Heart left ventricle (tissue), 16 donors: Measurements from ENCODE around the gene FGFR4. TPM values are rescaled to one million over a fixed set of nuclear protein-coding genes. Genes with fewer than 3 reads are reported as not detected.
"Not testable (repeated sequence)": the region's sequence is repeated elsewhere in the genome, so short reads cannot be mapped to it uniquely, and the experiment has no call there.

ENCODE experiments used
- ATAC-seq, 4 donors: fragments of 200-7000 bp; cut with Tn5 transposase; one replicate each; pipeline ENCODE4 v1.9.1; 2020 to 2022; ENCODE audit warnings: moderate library complexity in 4 of 4, mild to moderate bottlenecking in 3 of 4, moderate number of reproducible peaks in 1 of 4
- DNase-seq, 5 donors: peaks; one replicate each; pipeline ENCODE4 v3.0.0-alpha.2; 2020
- H3K27ac ChIP-seq, 12 donors: fragments of 200-600 bp; sonication (generic) in 4 of 12; one replicate each; pipeline versions ENCODE4 v1.5.0 to v1.8.0; 2016 to 2022; ENCODE audit warnings: mild to moderate bottlenecking in 2 of 12
- H3K27me3 ChIP-seq, 9 donors: fragments of 200-600 bp; sonication (generic) in 2 of 9; one replicate each; pipeline versions ENCODE4 v1.5.1 to v1.8.0; 2016 to 2022; ENCODE audit warnings: mild to moderate bottlenecking in 3 of 9
- H3K36me3 ChIP-seq, 9 donors: fragments of 200-600 bp; sonication (generic) in 2 of 9; one replicate each; pipeline versions ENCODE4 v1.5.0 to v1.8.0; 2018 to 2022; ENCODE audit warnings: mild to moderate bottlenecking in 2 of 9
- H3K4me1 ChIP-seq, 12 donors: fragments of 200-600 bp; sonication (generic) in 4 of 12; one replicate each; pipeline versions ENCODE4 v1.5.0 to v1.8.0; 2016 to 2022; ENCODE audit warnings: mild to moderate bottlenecking in 3 of 12
- H3K4me3 ChIP-seq, 12 donors: fragments of 200-600 bp; sonication (generic) in 4 of 12; one replicate each; pipeline versions ENCODE4 v1.5.0 to v1.8.0; 2017 to 2022; ENCODE audit warnings: mild to moderate bottlenecking in 9 of 12, moderate library complexity in 4 of 12
- H3K9me3 ChIP-seq, 12 donors: fragments of 200-600 bp; sonication (generic) in 4 of 12; one replicate each; pipeline versions ENCODE4 v1.5.0 to v1.8.0; 2016 to 2022; ENCODE audit warnings: mild to moderate bottlenecking in 1 of 12
- POLR2A ChIP-seq, 2 donors: fragments of 450-650 bp; IDR thresholded peaks; one replicate each; pipeline ENCODE4 v1.6.1; 2017; ENCODE audit warnings: antibody characterized with exemption in 2 of 2, mild to moderate bottlenecking in 2 of 2, moderate library complexity in 2 of 2
- WGBS, 4 donors: extraction: QIAGEN DNeasy Blood & Tissue Kit in 2 of 4; methylation state at CpG; one replicate each; pipeline versions ENCODE4 v1.1.5 to v1.1.7; 2013 to 2018; 5-methylcytosine and 5-hydroxymethylcytosine counted together
- intact Hi-C, 10 donors: fragments of 100-400 bp; cut with DNase I; formaldehyde crosslinking; loops; one replicate each; pipeline versions ENCODE4 v1.11.1 to v1.14.2; 2022
- polyA plus RNA-seq, 2 donors: library from polyadenylated mRNA; stranded (reverse); fragments of 200-250 nt; gene quantifications; one replicate each; pipeline ENCODE4 v1.2.3, GENCODE V29; 2013
- total RNA-seq, 9 donors: library from RNA; depleted of rRNA in 2 of 9; stranded (reverse); fragments of >200 nt in 2 of 9; fragmentation: NEBNext Ultra II Directional in 3 of 9; extraction: Animal tissue kit (Norgen Biotek cat#: 25700) in 3 of 9; gene quantifications; one replicate each; pipeline versions ENCODE4 v1.1.0 to v1.2.4, GENCODE V29; 2016 to 2023
- TF ChIP-seq, protein P1 (sequence below), 12 donors: fragments of 200-600 bp; sonication (generic) in 4 of 12; IDR thresholded peaks; one replicate each; pipeline versions ENCODE4 v1.5.0 to v1.8.0; 2018 to 2022; ENCODE audit warnings: antibody characterized with exemption in 12 of 12, mild to moderate bottlenecking in 5 of 12
- donor health status: ischemic (EF 13 %, LVEDD 7.1; RV severe dilation, severe dysfunction).
- donor health status: healthy with polysubstance abuse.
- donor health status: DM: no; HTN: yes; CAD: no.
- donor health status: DM: no; HTN: no; CAD: no.
- donor health status: ischemic (EF 25% LVEDD 6.9; RV normal size, moderate dysfunction).
- donor health status: ischemic (EF 25% LVEDD 5.7; RV mildly dilated, moderate dysfunction).
- donor health status: healthy.
- donor health status: DM: yes; HTN: yes; CAD: no.
- donor health status: ischemic (EF 35%, LVEDD 5.7; RV mildly dilated, moderate dysfunction).
- donor health status: nonischemic (EF 11% LVEDD 7.7; RV severe dilation, severe dysfunction).
- donor health status: DM: yes; HTN: yes; CAD: no.
- donor health status: PGD.
- donor health status: ischemic (EF 29% LVEDD 5.4; RV normal size, mild dysfunction).
- donor health status: nonischemic (EF 23%, LVEDD 6.1; RV moderate dilation, normal function).

The FGFR4 gene
- total and polyA plus RNA-seq, 11 donors = 0.35 to 2.6 (median 0.49) TPM; not detected in 1

GRCh38 chr5:177043114-177043513 lies 43.6 kb upstream of the FGFR4 start:
- intact Hi-C loops = no loop called here
- H3K36me3 ChIP-seq = peaks cover 3 to 80% (median 64%) of the 10 kb centered on the region in 9 donors
- H3K27me3 ChIP-seq = no peaks in the 10 kb centered on the region
- DNase-seq = no peak
- no peak overlapping the region for H3K27ac ChIP-seq
- no peak for ATAC-seq
- H3K4me1 ChIP-seq = peaks cover 0 to 12% (median 4%) of the 10 kb centered on the region in 12 donors
- H3K4me3 ChIP-seq = no peak overlapping the region
- TF ChIP-seq, protein P1, sequence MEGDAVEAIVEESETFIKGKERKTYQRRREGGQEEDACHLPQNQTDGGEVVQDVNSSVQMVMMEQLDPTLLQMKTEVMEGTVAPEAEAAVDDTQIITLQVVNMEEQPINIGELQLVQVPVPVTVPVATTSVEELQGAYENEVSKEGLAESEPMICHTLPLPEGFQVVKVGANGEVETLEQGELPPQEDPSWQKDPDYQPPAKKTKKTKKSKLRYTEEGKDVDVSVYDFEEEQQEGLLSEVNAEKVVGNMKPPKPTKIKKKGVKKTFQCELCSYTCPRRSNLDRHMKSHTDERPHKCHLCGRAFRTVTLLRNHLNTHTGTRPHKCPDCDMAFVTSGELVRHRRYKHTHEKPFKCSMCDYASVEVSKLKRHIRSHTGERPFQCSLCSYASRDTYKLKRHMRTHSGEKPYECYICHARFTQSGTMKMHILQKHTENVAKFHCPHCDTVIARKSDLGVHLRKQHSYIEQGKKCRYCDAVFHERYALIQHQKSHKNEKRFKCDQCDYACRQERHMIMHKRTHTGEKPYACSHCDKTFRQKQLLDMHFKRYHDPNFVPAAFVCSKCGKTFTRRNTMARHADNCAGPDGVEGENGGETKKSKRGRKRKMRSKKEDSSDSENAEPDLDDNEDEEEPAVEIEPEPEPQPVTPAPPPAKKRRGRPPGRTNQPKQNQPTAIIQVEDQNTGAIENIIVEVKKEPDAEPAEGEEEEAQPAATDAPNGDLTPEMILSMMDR (IDR thresholded peaks at IDR 0.05) = no peak
- no peak for TF ChIP-seq POLR2A (IDR thresholded peaks at IDR 0.05)
- H3K9me3 ChIP-seq = no peaks in the 10 kb centered on the region
- WGBS, 4 donors = 94 to 98% (median 97%) methylated on average over 6 of the region's 6 CpGs

GRCh38 chr5:177043958-177044357 lies 42.8 kb upstream of the FGFR4 start:
- Histone ChIP-seq H3K27me3 (no peaks in the 10 kb centered on the region), H3K4me1 (peaks cover 0 to 12% (median 4%) of the 10 kb centered on the region in 12 donors), H3K36me3 (peaks cover 3 to 87% (median 70%) of the 10 kb centered on the region in 9 donors), H3K4me3 (no peak overlapping the region), H3K9me3 (no peaks in the 10 kb centered on the region), H3K27ac (no peak overlapping the region)
- no peak for TF ChIP-seq POLR2A (IDR thresholded peaks at IDR 0.05)
- TF ChIP-seq, protein P1 (IDR thresholded peaks at IDR 0.05) = no peak
- intact Hi-C loops = no loop called here
- DNase-seq = no peak
- no peak for ATAC-seq
- WGBS, 4 donors = 44 to 78% (median 46%) methylated on average over 1 of the region's 1 CpG

- no peaks in the 10 kb centered on the region for H3K9me3 ChIP-seq
- H3K4me1 ChIP-seq = peaks cover 0 to 12% (median 4%) of the 10 kb centered on the region in 12 donors
- intact Hi-C loops = no loop called here
- peaks cover 3 to 94% (median 77%) of the 10 kb centered on the region in 9 donors for H3K36me3 ChIP-seq
- H3K4me3 ChIP-seq = no peak overlapping the region
- TF ChIP-seq, protein P1 (IDR thresholded peaks at IDR 0.05) = no peak
- TF ChIP-seq POLR2A (IDR thresholded peaks at IDR 0.05) = no peak
- no peaks in the 10 kb centered on the region for H3K27me3 ChIP-seq
- ATAC-seq = no peak
- H3K27ac ChIP-seq = no peak overlapping the region
- no peak for DNase-seq
- WGBS, 4 donors = 88 to 97% (median 93%) methylated on average over 1 of the region's 1 CpG
Measured at GRCh38 chr5:177044641-177045040, 42.1 kb upstream of the FGFR4 start.

GRCh38 chr5:177045631-177046030 lies 41.1 kb upstream of the FGFR4 start:
- Histone ChIP-seq H3K4me1 (peaks cover 0 to 12% (median 4%) of the 10 kb centered on the region in 12 donors), H3K9me3 (no peaks in the 10 kb centered on the region), H3K27ac (no peak overlapping the region), H3K36me3 (peaks cover 3 to 98% (median 87%) of the 10 kb centered on the region in 9 donors), H3K4me3 (no peak overlapping the region), H3K27me3 (no peaks in the 10 kb centered on the region)
- intact Hi-C loops = no loop called here
- no peak for TF ChIP-seq POLR2A (IDR thresholded peaks at IDR 0.05)
- TF ChIP-seq, protein P1 (IDR thresholded peaks at IDR 0.05) = no peak
- ATAC-seq = no peak
- no peak for DNase-seq
- 94 to 97% (median 95%) methylated on average over 4 of the region's 4 CpGs for WGBS, 4 donors

- ATAC-seq, H3K27ac ChIP-seq, H3K27me3 ChIP-seq, H3K4me3 ChIP-seq, intact Hi-C loops, DNase-seq, H3K9me3 ChIP-seq, H3K4me1 ChIP-seq: not testable (repeated sequence)
- 93 to 99% (median 97%) methylated on average over 7 of the region's 7 CpGs for WGBS, 4 donors
- H3K36me3 ChIP-seq = peaks cover 0 to 98% (median 89%) of the 10 kb centered on the region in 9 donors
Measured at GRCh38 chr5:177048531-177048930, 38.2 kb upstream of the FGFR4 start.
